ENCODE data around the gene KRT71. TPM values are rescaled to one million over a fixed set of nuclear protein-coding genes. Genes with fewer than 3 reads are reported as not detected.

KRT71 gene
- total RNA-seq, 1 experiment from 2014 or later = not detected

- no peaks in the 10 kb centered on the region for H3K79me2 ChIP-seq (ENCODE audit: low read length)
- DNase-seq (no peak), ATAC-seq (no peak)
- no peaks in the 10 kb centered on the region for H4K20me1 ChIP-seq (ENCODE audit: low read length)
- H3K9ac ChIP-seq (ENCODE audit: low read length) = no peak overlapping the region
- H3K36me3 ChIP-seq (ENCODE audit: low read depth, low read length) = no peaks in the 10 kb centered on the region
- H3K4me3 ChIP-seq (ENCODE audit: low read length) = no peak overlapping the region
- H3K9me2 ChIP-seq (replicated peaks; ENCODE audit: low read length) = no peaks in the 10 kb centered on the region
- H3K27ac ChIP-seq (ENCODE audit: low read length) = no peak overlapping the region
- CTCF ChIA-PET = no interaction called here
- H3K4me1 ChIP-seq (ENCODE audit: insufficient read depth, low read length) = peaks cover 6% of the 10 kb centered on the region; the same call in 1 of the 2 replicates
- TF ChIP-seq CTCF (conservative IDR thresholded peaks at IDR 0.05; ENCODE audit: low read depth, low read length) = no peak
- no peak for TF ChIP-seq EZH2phosphoT487 (IDR thresholded peaks at IDR 0.05; ENCODE audit: borderline replicate concordance, low read length)
- no peak for TF ChIP-seq EZH2 (IDR thresholded peaks at IDR 0.05; ENCODE audit: low read length, unreplicated experiment)
- no peaks in the 10 kb centered on the region for H3F3A ChIP-seq (ENCODE audit: low read length, unreplicated experiment)
- no peaks in the 10 kb centered on the region for H3K27me3 ChIP-seq (ENCODE audit: low read length)
- no peak overlapping the region for H2AFZ ChIP-seq (ENCODE audit: low read length)
- no TSS peak for BruUV-seq (replicated peaks)
- POLR2A ChIA-PET (ENCODE audit: unreplicated experiment) = no interaction called here
- intact Hi-C loops (cut with micrococcal nuclease) = no loop called here
- H3K4me2 ChIP-seq (ENCODE audit: low read length) = no peak overlapping the region
- no peaks in the 10 kb centered on the region for H3K9me3 ChIP-seq (ENCODE audit: low read length)
These were observed 25.7 kb downstream of the KRT71 start for GRCh38 chr12:52527121-52527800.

- TF ChIP-seq EZH2phosphoT487 (IDR thresholded peaks at IDR 0.05; ENCODE audit: borderline replicate concordance, low read length) = no peak
- TF ChIP-seq EZH2 (IDR thresholded peaks at IDR 0.05; ENCODE audit: low read length, unreplicated experiment) = no peak
- Histone ChIP-seq H3K4me3 (ENCODE audit: low read length) (no peak overlapping the region), H3K27ac (ENCODE audit: low read length) (no peak overlapping the region), H3K4me1 (ENCODE audit: insufficient read depth, low read length) (peaks cover 8% of the 10 kb centered on the region), H3K79me2 (ENCODE audit: low read length) (no peaks in the 10 kb centered on the region), H2AFZ (ENCODE audit: low read length) (no peak overlapping the region), H3K9me3 (ENCODE audit: low read length) (no peaks in the 10 kb centered on the region), H3K4me2 (ENCODE audit: low read length) (no peak overlapping the region), H3K36me3 (ENCODE audit: low read depth, low read length) (no peaks in the 10 kb centered on the region), H3F3A (ENCODE audit: low read length, unreplicated experiment) (no peaks in the 10 kb centered on the region), H3K9me2 (replicated peaks; ENCODE audit: low read length) (no peaks in the 10 kb centered on the region), H4K20me1 (ENCODE audit: low read length) (no peaks in the 10 kb centered on the region), H3K27me3 (ENCODE audit: low read length) (no peaks in the 10 kb centered on the region), H3K9ac (ENCODE audit: low read length) (no peak overlapping the region)
- DNase-seq (no peak), ATAC-seq (no peak)
- intact Hi-C loops (cut with micrococcal nuclease) = no loop called here
- ChIA-PET CTCF (no interaction called here), POLR2A (ENCODE audit: unreplicated experiment) (no interaction called here)
- BruUV-seq (replicated peaks) = no TSS peak
These were observed 26.4 kb downstream of the KRT71 start for GRCh38 chr12:52526511-52526951.

- Histone ChIP-seq H3K27me3 (ENCODE audit: low read length) (no peaks in the 10 kb centered on the region), H3K4me1 (ENCODE audit: insufficient read depth, low read length) (peaks cover 15% of the 10 kb centered on the region), H4K20me1 (ENCODE audit: low read length) (no peaks in the 10 kb centered on the region), H2AFZ (ENCODE audit: low read length) (no peak overlapping the region), H3K9me3 (ENCODE audit: low read length) (no peaks in the 10 kb centered on the region), H3K9ac (ENCODE audit: low read length) (no peak overlapping the region), H3K4me2 (ENCODE audit: low read length) (no peak overlapping the region), H3K4me3 (ENCODE audit: low read length) (no peak overlapping the region), H3F3A (ENCODE audit: low read length, unreplicated experiment) (no peaks in the 10 kb centered on the region), H3K79me2 (ENCODE audit: low read length) (no peaks in the 10 kb centered on the region), H3K36me3 (ENCODE audit: low read depth, low read length) (no peaks in the 10 kb centered on the region), H3K9me2 (replicated peaks; ENCODE audit: low read length) (no peaks in the 10 kb centered on the region), H3K27ac (ENCODE audit: low read length) (no peak overlapping the region)
- DNase-seq (no peak), ATAC-seq (no peak)
- ChIA-PET CTCF (no interaction called here), POLR2A (ENCODE audit: unreplicated experiment) (no interaction called here)
- TF ChIP-seq EZH2 (IDR thresholded peaks at IDR 0.05; ENCODE audit: low read length, unreplicated experiment) (no peak), EZH2phosphoT487 (IDR thresholded peaks at IDR 0.05; ENCODE audit: borderline replicate concordance, low read length) (no peak), CTCF (conservative IDR thresholded peaks at IDR 0.05; ENCODE audit: low read depth, low read length) (no peak)
- intact Hi-C loops (cut with micrococcal nuclease) = no loop called here
- no TSS peak for BruUV-seq (replicated peaks)
These were observed 27.1 kb downstream of the KRT71 start for GRCh38 chr12:52525661-52526499.
